Loucy (cell line): ENCODE data around the gene INTS11.

ENCODE experiments used
- H2AFZ ChIP-seq: fragments of 200-600 bp; sonication (generic); 2 replicates; pipeline ENCODE4 v1.6.0; 2016; ENCODE audit warnings: antibody characterized with exemption, mild to moderate bottlenecking, low read length, moderate library complexity
- H3F3A ChIP-seq: fragments of 200-600 bp; 2 replicates; pipeline ENCODE4 v1.6.0; 2016; ENCODE audit warnings: antibody characterized with exemption, low read depth, mild to moderate bottlenecking
- H3K27me3 ChIP-seq: fragments of 200-600 bp; sonication (generic); 2 replicates; pipeline ENCODE4 v1.6.1; 2014; ENCODE audit warnings: low read length, mild to moderate bottlenecking; ENCODE audit not compliant: insufficient read depth, poor library complexity, severe bottlenecking
- H3K36me3 ChIP-seq: fragments of 200-600 bp; sonication (generic); 2 replicates; pipeline ENCODE4 v1.6.1; 2016; ENCODE audit warnings: low read length; ENCODE audit not compliant: insufficient read depth
- H3K4me1 ChIP-seq: fragments of 200-600 bp; sonication (generic); 2 replicates; pipeline ENCODE4 v1.5.1; 2014; ENCODE audit warnings: low read length, mild to moderate bottlenecking; ENCODE audit not compliant: insufficient read depth, poor library complexity, severe bottlenecking
- H3K4me2 ChIP-seq: fragments of 200-600 bp; sonication (generic); 2 replicates; pipeline ENCODE4 v1.6.0; 2014; ENCODE audit warnings: antibody characterized with exemption, low read length, low read depth, mild to moderate bottlenecking; ENCODE audit not compliant: poor library complexity, severe bottlenecking
- H3K4me3 ChIP-seq: fragments of 200-600 bp; sonication (generic); 2 replicates; pipeline ENCODE4 v1.5.1; 2014; ENCODE audit warnings: low read length, mild to moderate bottlenecking, mixed read lengths; ENCODE audit not compliant: poor library complexity, severe bottlenecking
- H3K79me2 ChIP-seq: fragments of 200-600 bp; sonication (generic); 2 replicates; pipeline ENCODE4 v1.6.1; 2014; ENCODE audit warnings: low read length; ENCODE audit not compliant: insufficient read depth
- H3K9ac ChIP-seq: fragments of 200-600 bp; sonication (generic); 2 replicates; pipeline ENCODE4 v1.6.0; 2014; ENCODE audit warnings: mild to moderate bottlenecking, low read depth, low read length, moderate library complexity; ENCODE audit not compliant: poor library complexity, severe bottlenecking
- H3K9me2 ChIP-seq: fragments of 200-600 bp; sonication (generic); replicated peaks from 2 replicates; pipeline ENCODE4 v1.6.1; 2016; ENCODE audit warnings: low read depth, low read length, mixed read lengths
- H3K9me3 ChIP-seq: fragments of 200-600 bp; sonication (generic); 2 replicates; pipeline ENCODE4 v1.6.1; 2014; ENCODE audit warnings: mild to moderate bottlenecking, antibody characterized with exemption, low read length, low read depth; ENCODE audit not compliant: insufficient read depth
- H4K20me1 ChIP-seq: fragments of 200-600 bp; sonication (generic); 2 replicates; pipeline ENCODE4 v1.6.0; 2014; ENCODE audit warnings: antibody characterized with exemption, low read length, mild to moderate bottlenecking; ENCODE audit not compliant: insufficient read depth, poor library complexity, severe bottlenecking
- EZH2phosphoT487 ChIP-seq: fragments of 200-600 bp; IDR thresholded peaks from 2 replicates; pipeline ENCODE4 v1.6.1; 2018; ENCODE audit warnings: antibody characterized with exemption, mild to moderate bottlenecking, moderate library complexity, borderline replicate concordance
- TF ChIP-seq, protein P1 (sequence below): fragments of 200-600 bp; sonication (generic); conservative IDR thresholded peaks from 2 replicates; pipeline ENCODE4 v1.5.1; 2014; ENCODE audit warnings: mild to moderate bottlenecking, antibody characterized with exemption, low read length

Gene INTS11

GRCh38 chr1:1283821-1284220 is 40.6 kb downstream of the INTS11 start:
- no peak overlapping the region for H3K4me3 ChIP-seq

DNA sequence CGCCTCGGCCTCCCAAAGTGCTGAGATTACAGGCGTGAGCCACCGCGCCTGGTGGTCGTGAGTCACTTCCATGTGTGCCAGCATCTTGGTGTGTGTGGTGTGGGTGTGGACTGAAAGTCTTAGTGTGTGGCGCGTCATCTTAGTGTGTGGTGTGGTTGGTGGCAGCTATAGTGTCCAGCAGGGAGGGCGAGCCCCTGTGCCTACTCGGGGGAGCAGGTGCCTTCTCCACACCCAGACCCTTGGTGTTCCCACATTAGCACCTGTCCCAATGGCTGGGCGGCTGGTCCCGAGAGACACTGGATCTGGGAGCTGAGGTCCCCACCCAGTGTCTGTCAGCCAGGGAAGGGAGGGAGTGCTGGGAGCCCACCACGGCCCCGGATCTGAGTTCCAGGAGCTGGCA is 41.5 kb downstream of the INTS11 start:
- Histone ChIP-seq H3K9ac (no peak overlapping the region), H3K36me3 (no peaks in the 10 kb centered on the region), H3K9me3 (no peaks in the 10 kb centered on the region), H4K20me1 (no peaks in the 10 kb centered on the region), H3K79me2 (no peaks in the 10 kb centered on the region), H3K27me3 (no peaks in the 10 kb centered on the region), H3K9me2 (no peaks in the 10 kb centered on the region), H3F3A (no peaks in the 10 kb centered on the region), H3K4me3 (no peak overlapping the region), H3K4me1 (no peaks in the 10 kb centered on the region), H3K4me2 (no peak overlapping the region), H2AFZ (no peak overlapping the region)
- TF ChIP-seq, protein P1, sequence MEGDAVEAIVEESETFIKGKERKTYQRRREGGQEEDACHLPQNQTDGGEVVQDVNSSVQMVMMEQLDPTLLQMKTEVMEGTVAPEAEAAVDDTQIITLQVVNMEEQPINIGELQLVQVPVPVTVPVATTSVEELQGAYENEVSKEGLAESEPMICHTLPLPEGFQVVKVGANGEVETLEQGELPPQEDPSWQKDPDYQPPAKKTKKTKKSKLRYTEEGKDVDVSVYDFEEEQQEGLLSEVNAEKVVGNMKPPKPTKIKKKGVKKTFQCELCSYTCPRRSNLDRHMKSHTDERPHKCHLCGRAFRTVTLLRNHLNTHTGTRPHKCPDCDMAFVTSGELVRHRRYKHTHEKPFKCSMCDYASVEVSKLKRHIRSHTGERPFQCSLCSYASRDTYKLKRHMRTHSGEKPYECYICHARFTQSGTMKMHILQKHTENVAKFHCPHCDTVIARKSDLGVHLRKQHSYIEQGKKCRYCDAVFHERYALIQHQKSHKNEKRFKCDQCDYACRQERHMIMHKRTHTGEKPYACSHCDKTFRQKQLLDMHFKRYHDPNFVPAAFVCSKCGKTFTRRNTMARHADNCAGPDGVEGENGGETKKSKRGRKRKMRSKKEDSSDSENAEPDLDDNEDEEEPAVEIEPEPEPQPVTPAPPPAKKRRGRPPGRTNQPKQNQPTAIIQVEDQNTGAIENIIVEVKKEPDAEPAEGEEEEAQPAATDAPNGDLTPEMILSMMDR: no peak
- TF ChIP-seq EZH2phosphoT487: no peak

More at GRCh38 chr1:1283821-1284220, 40.6 kb downstream of the INTS11 start:
- H3K79me2 ChIP-seq: no peaks in the 10 kb centered on the region
- no peaks in the 10 kb centered on the region for H3K4me1 ChIP-seq
- H3K4me2 ChIP-seq: no peak overlapping the region
- no peaks in the 10 kb centered on the region for H3K9me3 ChIP-seq
- H3F3A ChIP-seq: no peaks in the 10 kb centered on the region
- H4K20me1 ChIP-seq: no peaks in the 10 kb centered on the region
- TF ChIP-seq, protein P1: no peak
- no peak for TF ChIP-seq EZH2phosphoT487
- no peaks in the 10 kb centered on the region for H3K9me2 ChIP-seq
- no peaks in the 10 kb centered on the region for H3K36me3 ChIP-seq
- no peak overlapping the region for H2AFZ ChIP-seq
- no peaks in the 10 kb centered on the region for H3K27me3 ChIP-seq
- no peak overlapping the region for H3K9ac ChIP-seq

DNA sequence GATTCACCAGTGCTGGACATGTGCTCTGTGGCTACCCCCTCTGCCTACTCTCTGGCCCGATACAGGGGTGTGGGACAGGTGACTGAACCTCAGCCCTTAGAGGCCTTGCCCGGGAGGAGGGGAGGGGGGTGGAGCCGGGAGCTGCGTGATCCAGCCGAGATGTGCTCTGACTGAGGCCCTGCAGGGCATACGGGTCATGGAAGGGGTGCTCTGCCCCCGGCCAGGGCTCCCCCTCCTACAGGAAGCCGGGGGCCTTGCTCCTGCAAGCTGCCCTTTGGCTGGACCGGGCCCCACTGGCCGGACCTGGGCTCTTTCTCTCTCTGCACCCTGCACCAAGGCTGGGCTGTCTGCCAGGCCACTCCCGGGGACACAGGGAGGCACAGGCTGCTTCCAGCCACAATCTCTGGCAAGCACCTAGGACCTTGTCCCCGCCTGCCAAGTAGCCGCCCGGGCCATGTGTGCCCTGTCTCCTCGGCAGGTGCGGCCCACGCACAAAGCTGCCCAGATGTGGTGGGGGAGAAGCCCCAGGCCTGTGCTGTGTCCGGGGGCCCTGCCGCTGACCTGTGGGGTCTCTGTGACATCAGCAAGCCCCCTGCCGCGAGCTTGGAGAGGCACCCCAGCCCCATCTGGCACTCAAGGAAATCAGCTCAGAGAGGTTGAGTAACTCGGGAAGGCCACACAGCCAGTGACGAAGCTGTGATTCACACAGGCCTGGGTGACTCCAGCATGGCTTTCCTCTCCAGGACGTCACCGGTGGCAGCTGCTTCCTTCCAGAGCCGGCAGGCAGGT is 42.7 kb downstream of the INTS11 start:
- H3K79me2 ChIP-seq: no peaks in the 10 kb centered on the region
- no peak overlapping the region for H2AFZ ChIP-seq
- no peaks in the 10 kb centered on the region for H3K9me3 ChIP-seq
- H3K4me3 ChIP-seq: no peak overlapping the region
- H4K20me1 ChIP-seq: no peaks in the 10 kb centered on the region
- H3K4me2 ChIP-seq: no peak overlapping the region
- H3F3A ChIP-seq: no peaks in the 10 kb centered on the region
- H3K9ac ChIP-seq: no peak overlapping the region
- no peaks in the 10 kb centered on the region for H3K4me1 ChIP-seq
- H3K27me3 ChIP-seq: no peaks in the 10 kb centered on the region
- H3K9me2 ChIP-seq: no peaks in the 10 kb centered on the region
- TF ChIP-seq EZH2phosphoT487: no peak
- TF ChIP-seq, protein P1: no peak
- no peaks in the 10 kb centered on the region for H3K36me3 ChIP-seq
